Right forelimb (tissue), 1 donor: ENCODE results near the gene BSPRY.
A peak's percentile ranks its signal among the peaks of the same experiment; 100 is the strongest.
"Not testable (repeated sequence)": the region's sequence is repeated elsewhere in the genome, so short reads cannot be mapped to it uniquely, and the experiment has no call there.

Source experiments
- DNase-seq: peaks from one replicate; pipeline ENCODE4 v3.0.0-alpha.2; 2018

Gene BSPRY

DNA sequence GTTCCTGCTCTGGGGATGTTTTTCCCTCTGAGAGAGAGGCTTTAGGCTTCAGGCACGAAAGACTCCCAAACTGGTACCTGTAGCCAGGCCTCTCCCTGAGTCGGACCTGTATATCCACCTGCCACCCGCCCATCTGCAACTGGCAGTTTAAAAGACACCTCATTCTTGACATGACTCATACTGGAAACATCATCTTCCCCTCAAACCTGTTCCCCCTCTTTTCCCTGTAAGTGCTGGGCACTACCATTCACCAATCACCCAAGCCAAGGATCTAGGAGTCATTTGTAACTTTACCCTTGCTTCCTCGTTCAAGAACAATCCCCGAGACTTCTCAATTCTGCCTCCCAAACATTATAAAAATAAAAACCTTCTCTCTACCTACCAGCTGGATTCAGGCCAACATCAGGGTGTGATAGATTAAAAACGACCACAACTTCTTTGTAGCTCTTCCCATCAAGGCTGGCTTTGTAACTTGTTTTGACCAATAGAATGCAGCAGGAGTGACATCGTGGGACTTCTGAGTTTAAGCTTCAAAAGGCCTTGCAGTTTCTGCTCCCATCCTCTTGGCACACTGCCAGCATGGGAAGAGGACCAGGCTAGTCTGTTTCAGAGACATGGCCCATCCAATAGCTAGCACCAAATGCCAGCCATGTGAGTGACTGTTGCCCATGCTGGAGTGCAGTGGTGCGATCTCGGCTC is 7.5 kb upstream of the BSPRY start:
- DNase-seq, result no peak

DNA sequence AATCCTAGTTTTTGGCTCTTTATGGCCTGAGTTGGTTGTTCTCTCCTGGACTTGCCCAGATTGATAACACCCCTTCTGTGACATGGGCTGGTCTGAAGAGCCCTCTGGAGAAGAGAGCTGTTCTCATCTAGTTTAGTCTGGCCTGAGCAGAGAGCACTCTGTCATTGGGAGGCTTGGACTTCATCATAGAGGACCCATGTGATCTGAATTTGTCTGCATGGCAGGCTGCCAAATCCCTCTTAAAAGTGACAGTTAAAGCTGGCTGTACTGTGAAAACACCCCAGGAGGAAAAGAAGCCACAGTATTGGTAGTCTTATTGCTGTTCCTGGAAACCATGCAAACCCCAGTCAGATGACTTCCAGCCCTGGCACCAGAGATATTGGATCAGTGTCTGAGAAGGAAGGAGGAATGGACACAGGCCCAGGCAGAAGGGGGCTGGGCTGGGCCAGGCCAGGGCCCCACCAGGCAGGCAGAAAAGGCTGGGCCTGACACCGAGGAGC is 5.6 kb upstream of the BSPRY start:
- DNase-seq, result peak; percentile 66

DNA sequence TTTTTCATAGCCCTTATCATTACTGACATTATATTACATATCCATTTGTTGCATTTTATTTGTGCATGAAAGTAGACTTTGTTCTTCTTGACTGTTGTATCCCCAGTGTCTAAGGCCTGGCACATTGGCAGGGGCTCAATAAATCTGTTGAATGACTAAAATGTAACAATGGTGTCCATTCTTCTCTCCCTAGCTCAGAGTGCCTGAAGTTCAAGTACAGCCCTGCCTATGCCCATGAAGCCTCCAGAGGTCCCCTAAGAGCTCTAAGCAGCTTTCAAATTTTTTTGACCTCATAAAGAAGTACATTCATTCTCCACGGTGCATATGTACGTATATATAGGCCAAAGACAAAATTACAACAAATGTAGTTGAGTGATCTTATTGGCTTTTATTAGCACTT is 4.2 kb upstream of the BSPRY start:
- DNase-seq, result no peak

DNA sequence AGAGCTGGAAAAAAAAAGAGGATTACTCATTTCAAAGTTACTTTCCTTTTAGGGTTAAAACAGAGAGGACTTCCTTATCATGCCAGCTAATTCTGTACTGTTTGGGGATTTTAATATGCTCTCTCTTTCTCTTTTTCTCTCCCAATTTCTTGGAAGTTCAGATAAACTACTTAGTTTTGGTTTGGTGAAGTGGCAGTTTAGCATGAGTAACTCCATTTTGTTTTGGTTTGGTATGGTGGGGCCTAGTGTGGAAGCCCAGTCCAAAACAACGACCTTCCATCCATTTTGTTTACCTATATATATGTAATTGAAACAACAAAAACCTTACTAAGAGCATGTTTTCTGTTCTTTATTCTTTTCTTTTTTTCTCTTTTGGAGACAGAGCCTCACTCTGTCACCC is 3.7 kb upstream of the BSPRY start:
- no peak for DNase-seq

DNA sequence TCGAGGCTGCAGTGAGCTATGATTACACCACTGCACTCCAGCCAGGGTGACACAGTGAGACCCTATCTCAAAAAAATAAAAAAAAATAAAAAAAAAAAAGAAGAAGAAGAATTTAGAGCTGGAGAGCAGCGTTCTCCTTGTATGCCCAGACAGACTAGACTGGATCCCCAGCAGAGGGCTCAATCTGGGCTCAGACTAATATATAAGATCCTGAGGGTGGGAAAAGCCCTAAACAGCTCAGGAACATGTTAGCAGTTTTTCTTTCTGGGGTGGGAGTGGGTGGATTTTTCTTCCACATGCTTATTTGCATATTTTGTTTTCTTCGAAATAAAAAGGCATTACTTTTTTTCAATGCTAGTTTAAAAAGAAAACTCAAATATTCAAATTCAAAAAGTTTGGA is 904 bp upstream of the BSPRY start:
- no peak for DNase-seq

DNA sequence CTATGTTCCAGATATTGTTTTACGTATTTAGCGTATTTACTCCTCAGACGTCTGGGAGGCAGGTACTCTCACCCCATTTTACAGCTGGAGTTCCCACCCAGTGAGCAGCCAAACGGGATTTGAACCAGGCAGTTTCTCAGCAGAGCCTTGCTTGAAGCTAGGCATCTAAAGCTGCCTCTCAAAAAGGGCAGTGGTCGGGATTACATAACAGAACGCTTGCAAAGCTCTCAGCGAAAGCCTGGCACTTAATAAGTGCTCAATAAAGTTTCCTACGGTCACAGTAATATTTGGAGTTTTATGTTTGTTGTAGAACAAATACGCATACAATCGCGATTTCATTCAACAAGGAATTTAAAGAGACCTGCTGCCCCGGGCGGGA is 286 bp upstream of the BSPRY start:
- no peak for DNase-seq

DNA sequence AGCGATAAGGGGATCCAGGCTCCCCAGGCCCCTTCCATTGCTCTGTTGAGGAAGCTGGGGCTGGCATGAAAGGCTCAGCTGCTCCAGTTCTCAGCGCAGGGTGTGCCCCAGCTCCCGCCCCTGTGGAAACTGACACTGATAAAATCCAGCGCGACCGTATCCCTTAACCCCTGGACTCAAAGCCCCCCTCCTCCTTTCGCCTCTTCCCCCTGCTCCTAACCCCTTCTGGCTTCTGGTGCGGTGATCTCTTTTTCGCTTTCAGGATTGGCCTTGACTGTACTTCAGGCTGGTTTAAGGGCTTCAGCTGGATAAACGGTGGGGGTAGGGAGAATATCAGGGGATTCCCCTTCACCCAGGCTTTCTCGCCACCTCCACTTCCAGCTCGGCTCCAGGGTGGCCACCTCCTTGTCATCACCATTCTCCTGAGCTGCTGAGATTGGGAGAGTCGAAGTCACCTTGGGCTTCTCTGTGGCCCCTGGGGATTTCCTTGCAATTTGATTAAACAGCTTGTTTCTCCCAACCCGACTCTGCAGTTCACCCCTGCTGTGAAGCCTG is 843 bp downstream of the BSPRY start:
- DNase-seq, result no peak

DNA sequence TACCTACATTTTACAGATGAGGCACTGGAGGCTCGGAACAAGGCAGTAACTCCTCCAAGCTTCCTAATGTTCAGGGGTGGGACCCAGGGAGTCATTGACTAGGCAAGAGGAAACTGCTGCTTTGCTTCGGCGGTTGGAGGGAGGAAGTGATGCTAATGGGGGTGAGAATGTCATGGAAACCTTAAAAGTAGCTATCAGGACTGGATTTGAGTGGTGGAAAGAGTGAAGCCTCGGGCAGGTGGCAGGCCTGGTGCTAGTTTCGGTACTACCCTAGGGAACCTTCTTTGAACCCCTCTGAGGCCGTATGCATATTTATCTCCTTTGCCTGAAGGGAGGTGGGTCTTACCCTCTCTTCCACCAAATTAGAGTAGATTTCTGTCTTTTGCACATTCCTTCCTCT is 1.6 kb downstream of the BSPRY start:
- DNase-seq, result no peak

DNA sequence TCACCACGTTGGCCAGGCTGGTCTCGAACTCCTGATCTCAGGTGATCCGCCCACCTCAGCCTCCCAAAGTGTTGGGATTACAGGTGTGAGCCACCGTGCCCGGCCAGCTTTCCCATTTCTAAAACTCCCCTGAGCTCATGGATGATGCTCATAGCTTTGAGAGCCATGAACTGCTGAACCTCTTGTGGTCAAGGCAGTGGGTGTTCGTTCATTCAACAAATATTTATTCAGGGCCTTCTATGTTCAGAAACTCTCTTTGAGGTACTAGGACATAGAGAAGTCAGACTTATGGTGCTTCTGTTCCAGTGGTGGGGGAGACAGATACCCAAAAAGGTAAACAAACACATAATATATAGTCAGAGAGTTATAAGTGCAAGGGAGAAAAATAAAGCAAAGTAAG is 2.7 kb downstream of the BSPRY start:
- no peak for DNase-seq

DNA sequence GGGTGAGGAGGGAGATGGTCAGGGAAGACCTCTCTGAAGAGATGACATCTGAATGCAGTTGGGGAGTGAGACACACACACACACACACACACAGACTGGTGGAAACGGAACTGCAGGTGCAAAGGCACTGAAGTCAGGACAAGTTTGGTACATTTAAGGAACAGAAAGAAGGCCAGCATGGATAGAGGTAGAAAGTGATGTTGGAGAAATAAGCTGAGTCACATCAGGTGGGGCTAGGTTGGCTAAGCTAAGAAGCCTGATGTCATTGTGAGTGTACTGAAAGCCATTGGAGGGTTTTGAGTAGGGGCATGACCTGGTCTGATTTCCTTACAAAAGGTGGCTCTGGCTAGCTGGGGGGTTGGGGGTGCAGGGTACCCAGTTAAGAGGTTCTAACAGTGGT is 3.1 kb downstream of the BSPRY start:
- no peak for DNase-seq

DNA sequence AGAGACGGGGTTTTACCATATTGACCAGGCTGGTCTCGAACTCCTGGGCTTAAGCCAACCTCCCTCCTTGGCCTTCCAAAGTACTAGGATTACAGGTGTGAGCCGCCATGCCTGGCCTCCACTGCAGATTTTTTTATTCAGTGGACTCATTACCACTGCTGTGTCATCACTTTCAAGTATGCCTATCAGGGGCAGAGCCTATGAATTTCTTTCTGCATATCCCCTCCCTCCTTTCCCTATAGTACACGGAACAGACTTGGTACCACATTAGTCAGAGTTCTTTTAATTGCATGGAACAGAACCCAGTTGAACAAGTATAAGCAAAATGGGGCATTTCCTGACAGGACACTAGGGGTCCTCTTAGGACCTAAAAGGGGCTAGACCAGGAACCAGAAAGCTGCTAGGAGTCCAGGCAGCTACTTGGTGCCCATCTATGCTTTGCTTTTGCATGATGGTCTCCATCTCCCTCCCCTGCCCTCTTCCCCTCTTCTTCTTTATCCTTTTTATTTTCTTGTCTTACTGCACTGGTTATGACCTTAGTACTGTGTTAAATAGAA is 5.8 kb downstream of the BSPRY start:
- DNase-seq, result no peak

DNA sequence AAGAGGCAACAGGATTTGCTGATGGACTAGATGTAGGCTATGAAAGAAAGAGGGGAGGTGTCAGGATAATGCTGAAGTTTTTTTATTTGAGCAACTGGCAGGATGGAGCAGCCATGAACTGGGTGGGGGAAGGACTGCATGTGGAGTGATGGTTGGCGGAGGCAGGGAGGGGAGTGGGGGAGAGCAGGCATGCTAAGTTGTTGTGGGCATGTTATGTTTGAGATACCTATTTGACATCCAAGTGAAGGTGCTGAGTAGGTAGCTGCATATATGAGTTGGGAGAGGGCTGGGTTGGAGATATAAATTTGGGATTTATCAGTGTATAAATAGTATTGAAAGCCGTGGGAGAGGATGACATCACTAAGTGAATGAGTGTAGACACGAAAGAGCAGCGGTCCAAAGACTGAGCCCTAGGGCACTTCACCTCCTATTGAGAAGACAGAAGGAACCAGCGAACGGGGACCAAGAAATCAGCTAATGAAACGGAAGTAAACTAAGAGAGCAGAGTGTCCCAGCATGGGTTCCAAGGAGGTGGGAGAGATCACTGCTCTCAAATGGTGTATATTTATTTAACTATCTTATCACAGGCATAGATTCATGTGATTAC is 7.4 kb downstream of the BSPRY start:
- DNase-seq, result no peak

DNA sequence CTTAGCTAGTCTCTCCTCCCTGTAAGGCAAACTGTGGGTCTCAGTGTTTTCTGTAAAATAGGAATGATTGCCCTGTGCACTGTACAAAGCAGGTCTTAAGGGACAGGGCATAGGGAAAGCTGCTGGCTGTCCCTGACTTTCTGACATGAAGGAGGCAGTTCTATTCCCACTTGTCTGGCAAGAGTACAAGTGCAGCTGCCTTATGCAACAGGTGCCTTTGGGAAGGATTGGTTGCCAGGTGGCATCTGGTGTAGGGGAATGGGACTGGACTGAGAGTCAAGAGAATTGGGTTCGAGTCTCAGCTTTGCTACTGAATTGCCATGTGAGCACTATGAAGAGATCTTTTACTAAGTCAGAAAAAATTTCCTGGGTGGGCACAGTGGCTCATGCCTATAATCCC is 10.0 kb downstream of the BSPRY start:
- no peak for DNase-seq

DNA sequence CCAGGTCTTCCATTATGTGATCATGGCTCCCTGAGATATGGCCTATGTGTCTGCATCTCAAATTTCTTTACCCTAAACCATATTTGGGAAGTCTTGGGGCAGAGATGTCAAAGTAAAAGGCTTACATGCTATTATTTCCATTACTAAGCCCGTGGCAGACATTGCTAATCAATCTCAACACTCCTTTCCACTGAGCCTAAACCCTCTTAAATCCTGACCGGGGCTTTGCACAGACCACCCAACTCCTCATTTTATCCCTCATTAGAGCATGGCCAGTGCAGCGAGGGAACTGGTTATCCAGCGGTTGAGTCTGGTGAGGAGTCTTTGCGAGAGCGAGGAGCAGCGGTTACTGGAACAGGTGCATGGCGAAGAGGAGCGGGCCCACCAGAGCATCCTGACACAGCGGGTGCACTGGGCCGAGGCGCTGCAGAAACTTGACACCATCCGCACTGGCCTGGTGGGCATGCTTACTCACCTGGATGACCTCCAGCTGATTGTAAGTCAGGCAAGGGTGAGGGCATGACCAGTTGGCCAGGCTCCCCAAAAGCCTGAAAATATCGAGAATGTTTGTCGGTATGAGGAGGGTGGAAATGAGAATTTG is 11.0 kb downstream of the BSPRY start:
- no peak for DNase-seq

DNA sequence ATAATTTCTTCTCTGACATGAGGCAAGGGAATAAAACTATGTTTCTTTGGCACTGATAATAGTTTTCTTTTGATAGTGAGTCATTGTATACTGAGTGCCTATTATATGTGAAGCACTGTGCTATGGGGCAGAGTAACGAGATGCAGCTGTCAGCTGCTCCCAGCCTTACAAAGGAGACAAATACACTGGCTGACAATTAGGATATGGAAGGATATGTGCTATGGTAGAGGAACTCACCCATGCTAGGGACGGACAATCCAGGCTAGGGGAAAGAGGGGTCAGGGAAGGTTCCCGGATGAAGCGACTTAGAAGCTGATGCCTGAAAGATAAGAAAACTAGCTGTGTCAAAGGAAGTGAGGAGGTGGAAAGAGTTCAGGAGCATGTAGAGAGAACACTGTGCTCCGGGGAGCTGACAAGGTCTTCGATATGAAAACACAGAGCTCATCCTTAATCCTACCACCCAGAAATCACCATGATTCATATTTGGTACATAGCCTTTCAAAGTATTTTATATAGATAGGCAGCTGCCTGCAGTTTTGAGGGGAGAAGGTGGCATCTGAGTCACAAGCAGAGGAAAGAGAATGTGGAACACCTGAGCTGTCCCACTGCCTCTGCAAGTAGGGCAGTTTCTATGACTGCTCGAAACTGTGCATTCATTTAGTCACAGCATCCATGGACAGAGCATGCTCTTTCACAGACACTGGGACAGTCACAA is 12.1 kb downstream of the BSPRY start:
- DNase-seq, result no peak

DNA sequence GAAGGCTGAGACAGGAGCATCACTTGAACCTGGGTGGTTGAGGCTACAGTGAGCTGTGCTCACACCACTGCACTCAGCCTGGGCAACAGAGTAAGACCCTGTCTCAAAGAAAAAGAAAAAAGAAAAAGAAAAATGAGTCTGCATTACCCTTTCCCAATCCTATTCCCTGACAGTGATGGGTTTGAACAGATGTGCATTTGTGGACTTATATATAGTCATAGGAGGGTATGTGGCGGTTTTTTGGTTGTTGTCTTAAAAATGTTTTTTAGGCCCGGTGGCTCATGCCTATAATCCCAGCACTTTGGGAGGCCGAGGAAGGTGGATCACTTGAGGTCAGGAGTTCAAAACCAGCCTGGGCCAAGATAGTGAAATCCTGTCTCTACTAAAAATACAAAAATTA is 14.0 kb downstream of the BSPRY start:
- no peak for DNase-seq

DNA sequence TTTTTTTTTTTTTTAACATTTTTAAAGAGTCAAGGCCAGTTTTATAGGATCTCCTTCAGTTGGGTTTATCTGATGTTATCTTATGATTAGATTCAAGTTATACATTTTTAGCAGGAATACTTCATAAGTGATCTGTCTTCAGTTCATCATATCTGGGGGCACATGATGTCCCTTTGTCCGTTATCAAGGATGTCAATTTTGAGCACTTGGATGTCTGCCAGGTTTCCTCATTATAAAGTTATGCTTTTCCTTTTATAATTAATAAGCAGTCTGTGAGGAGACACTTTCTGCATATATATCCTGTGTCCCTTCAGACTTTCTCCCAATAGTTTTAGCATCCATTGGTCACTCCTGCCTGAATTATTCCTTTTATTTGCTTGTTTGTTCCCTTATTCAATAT is 15.6 kb downstream of the BSPRY start:
- no peak for DNase-seq

DNA sequence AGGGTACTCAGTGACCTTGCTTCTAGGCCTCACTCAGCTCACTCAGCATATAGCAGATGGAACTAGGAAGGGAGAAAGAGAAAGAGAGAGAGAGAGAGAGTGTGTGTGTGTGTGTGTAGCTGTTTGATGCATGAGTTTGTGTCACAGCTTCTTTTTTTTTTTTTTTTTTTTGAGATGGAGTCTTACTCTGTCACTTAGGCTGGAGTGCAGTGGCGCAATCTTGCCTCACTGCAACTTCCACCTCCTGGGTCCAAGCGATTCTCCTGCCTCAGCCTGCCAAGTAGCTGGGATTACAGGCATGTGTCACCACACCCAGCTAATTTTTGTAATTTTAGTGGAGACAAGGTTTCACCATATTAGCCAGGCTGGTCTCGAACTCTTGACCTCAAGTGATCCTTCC is 16.3 kb downstream of the BSPRY start:
- DNase-seq, result not testable (repeated sequence)

DNA sequence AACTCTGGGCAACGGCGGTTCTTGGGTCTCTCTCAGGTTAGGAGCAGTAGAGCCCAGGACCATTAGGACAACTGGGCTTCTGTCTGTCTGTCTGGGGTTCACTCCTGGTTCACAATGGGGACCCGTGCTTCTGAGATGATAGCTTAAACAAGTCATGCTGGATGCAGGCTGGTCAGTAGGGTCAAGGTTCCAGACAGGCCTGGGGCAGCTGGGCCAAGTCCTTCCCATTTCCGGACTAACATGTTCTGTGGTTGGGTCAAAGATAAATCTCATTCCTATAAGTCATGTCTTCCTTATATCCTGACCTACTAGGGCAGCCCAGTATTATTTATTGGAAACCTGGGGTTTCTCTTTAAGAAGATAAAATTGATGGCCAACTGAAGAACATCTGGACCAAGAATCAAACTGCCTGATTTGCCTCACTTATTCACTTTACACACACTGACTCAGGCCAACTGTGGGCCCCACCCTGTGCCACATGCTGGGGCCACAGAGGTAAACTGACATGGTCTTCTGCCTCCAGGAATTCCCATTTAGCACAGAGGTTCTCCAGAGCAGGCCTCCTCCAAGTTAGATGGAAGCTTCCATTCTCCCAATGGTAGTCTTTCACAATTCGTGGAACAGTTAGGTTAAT is 19.1 kb downstream of the BSPRY start:
- DNase-seq, result no peak

DNA sequence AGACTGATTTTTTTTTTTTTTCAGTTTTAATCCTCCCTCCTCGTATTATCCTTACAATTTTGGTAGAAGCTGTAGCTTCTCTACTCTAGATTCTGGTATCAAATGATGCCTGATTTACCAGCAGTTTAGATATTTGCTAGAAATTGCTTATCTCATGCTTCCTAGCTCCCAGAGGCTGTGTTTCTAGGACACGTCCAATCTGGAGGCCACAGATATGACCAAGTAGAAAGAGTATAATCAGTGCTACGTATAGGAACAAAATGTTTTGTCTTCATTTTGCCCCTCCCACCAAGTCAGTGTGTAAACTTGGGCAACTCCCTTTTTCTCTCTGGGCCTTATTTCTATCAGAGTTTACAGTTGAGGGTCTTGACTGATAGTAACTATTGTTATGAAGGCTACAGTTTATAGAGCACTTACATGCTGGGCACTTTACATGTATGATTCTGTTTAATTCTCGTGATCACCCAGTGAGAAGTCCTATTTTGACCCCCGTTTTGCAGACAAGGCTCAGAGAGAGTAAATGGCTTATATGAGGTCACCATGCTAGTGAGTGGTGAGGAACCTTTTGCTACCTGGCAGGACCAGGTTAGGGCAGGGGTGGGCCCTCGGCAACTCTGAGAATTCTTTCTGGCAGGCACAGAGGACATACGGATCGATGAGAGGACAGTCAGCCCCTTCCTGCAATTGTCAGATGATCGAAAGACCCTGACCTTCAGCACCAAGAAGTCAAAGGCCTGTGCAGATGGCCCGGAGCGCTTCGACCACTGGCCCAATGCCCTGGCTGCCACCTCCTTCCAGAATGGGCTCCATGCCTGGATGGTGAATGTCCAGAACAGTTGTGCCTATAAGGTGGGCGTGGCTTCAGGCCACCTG is 19.9 kb downstream of the BSPRY start:
- no peak for DNase-seq

DNA sequence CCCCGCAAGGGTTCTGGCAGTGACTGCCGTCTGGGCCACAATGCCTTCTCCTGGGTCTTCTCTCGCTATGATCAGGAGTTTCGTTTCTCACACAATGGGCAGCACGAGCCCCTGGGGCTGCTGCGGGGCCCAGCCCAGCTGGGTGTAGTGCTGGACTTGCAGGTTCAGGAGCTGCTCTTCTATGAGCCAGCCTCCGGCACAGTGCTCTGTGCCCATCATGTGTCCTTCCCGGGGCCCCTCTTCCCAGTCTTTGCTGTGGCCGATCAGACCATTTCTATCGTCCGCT is 20.5 kb downstream of the BSPRY start:
- no peak for DNase-seq

DNA sequence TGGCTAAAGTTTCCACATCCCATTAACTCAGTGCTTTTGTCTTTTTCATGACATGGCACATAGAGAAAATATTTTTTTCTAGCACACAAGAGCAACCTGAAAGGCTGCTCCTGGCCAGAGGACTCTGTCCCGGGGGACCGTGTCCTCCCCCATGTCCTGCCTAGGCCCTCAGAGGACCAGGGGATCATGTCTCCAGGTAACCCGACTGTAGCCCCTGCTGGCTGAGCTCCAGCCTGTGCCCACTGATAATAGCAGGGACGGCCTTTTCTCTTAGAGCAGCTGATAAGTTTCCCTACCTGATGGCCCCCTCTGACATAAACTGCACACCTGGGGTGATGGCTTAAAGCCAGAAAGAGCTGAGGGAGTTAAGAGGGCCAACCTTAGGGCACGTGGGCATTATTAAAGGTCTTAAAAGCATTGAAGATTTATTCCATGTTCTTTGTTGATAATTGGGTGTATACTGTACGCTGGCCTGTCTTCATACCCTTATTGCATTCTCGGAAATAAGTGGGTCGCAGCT is 21.5 kb downstream of the BSPRY start:
- DNase-seq, result no peak
